Activated CD8-positive, alpha-beta T cell treated with anti-CD3 and anti-CD28 coated beads for 36 hours (primary cell): Measurements from ENCODE around the gene AADACL4. TPM values are rescaled to one million over a fixed set of nuclear protein-coding genes. Genes with fewer than 3 reads are reported as not detected.
"Not testable (repeated sequence)": the region's sequence is repeated elsewhere in the genome, so short reads cannot be mapped to it uniquely, and the experiment has no call there.

ENCODE experiments used
- ATAC-seq: fragments of 200-7000 bp; cut with Tn5 transposase; one replicate; pipeline ENCODE4 v1.10.0; 2021; ENCODE audit warnings: mild to moderate bottlenecking, moderate library complexity
- CTCF ChIA-PET: fragments of 350-600 bp; sonication (Branson Sonifier 250); formaldehyde crosslinking; loops from one replicate; lab custom pipeline; 2021; ENCODE audit warnings: antibody characterized with exemption; lab: Charles Lee
- POLR2A ChIA-PET: fragments of 350-600 bp; sonication (Branson Sonifier 250); formaldehyde crosslinking; loops from one replicate; lab custom pipeline; 2021; ENCODE audit warnings: antibody characterized with exemption; lab: Charles Lee
- DNase-seq: peaks from one replicate; pipeline ENCODE4 v3.0.0-alpha.2; 2020
- H3K27ac Mint-ChIP-seq: one replicate; pipeline ENCODE4 v1.8.0; 2021; ENCODE audit warnings: mild to moderate bottlenecking, mixed read lengths
- H3K27me3 Mint-ChIP-seq: one replicate; pipeline ENCODE4 v1.8.0; 2021; ENCODE audit warnings: mixed read lengths
- H3K36me3 Mint-ChIP-seq: one replicate; pipeline ENCODE4 v1.8.0; 2021; ENCODE audit warnings: low read depth, mixed read lengths
- H3K4me1 Mint-ChIP-seq: one replicate; pipeline ENCODE4 v1.8.0; 2021; ENCODE audit warnings: low read depth, mixed read lengths
- H3K4me3 Mint-ChIP-seq: one replicate; pipeline ENCODE4 v1.8.0; 2021; ENCODE audit warnings: mild to moderate bottlenecking, moderate library complexity, mixed read lengths
- H3K9me3 Mint-ChIP-seq: one replicate; pipeline ENCODE4 v1.8.0; 2021; ENCODE audit warnings: mixed read lengths
- intact Hi-C: fragments of 100-400 bp; cut with micrococcal nuclease; formaldehyde crosslinking; loops from one replicate; pipeline ENCODE4 v1.10.0; 2022
- total RNA-seq, 2 experiments: library from RNA; stranded (reverse); gene quantifications; one replicate each; pipeline ENCODE4 v1.2.3, GENCODE V29; 2021
- TF ChIP-seq, protein P1 (sequence below): fragments of 200-600 bp; IDR thresholded peaks from one replicate; pipeline ENCODE4 v1.8.0; 2022; ENCODE audit warnings: antibody characterized with exemption, mild to moderate bottlenecking

AADACL4 gene
- total RNA-seq, 2 experiments from 2014 or later, result not detected

DNA sequence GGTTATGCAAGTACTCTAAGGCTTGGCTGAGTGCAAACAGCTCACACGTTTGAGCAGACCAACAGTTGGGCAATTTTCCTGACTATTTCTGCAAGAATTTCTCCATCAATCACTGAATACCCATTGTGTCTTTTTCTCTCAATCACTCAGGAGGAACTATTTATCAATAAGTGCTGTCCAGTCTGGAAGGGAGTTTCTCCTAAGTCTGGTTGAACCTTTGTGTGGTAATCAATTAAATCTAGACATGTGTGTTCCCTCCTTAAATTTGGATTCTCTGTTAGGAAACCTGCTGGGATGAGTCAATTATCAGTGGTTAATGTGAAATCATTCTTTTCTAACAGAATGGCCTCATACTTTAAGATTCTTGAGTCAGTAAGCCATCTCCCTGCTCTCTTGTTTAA lies 65.2 kb downstream of the AADACL4 start:
- H3K27ac Mint-ChIP-seq, result no peak overlapping the region
- TF ChIP-seq, protein P1, sequence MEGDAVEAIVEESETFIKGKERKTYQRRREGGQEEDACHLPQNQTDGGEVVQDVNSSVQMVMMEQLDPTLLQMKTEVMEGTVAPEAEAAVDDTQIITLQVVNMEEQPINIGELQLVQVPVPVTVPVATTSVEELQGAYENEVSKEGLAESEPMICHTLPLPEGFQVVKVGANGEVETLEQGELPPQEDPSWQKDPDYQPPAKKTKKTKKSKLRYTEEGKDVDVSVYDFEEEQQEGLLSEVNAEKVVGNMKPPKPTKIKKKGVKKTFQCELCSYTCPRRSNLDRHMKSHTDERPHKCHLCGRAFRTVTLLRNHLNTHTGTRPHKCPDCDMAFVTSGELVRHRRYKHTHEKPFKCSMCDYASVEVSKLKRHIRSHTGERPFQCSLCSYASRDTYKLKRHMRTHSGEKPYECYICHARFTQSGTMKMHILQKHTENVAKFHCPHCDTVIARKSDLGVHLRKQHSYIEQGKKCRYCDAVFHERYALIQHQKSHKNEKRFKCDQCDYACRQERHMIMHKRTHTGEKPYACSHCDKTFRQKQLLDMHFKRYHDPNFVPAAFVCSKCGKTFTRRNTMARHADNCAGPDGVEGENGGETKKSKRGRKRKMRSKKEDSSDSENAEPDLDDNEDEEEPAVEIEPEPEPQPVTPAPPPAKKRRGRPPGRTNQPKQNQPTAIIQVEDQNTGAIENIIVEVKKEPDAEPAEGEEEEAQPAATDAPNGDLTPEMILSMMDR, result no peak
- ChIA-PET CTCF (no interaction called here), POLR2A (no interaction called here)
- intact Hi-C loops, result no loop called here
- ATAC-seq (no peak), DNase-seq (no peak)
- no peaks in the 10 kb centered on the region for H3K4me1 Mint-ChIP-seq
- H3K36me3 Mint-ChIP-seq, result no peaks in the 10 kb centered on the region
- peaks cover 5% of the 10 kb centered on the region for H3K27me3 Mint-ChIP-seq
- H3K9me3 Mint-ChIP-seq, result peaks cover under 1% of the 10 kb centered on the region
- H3K4me3 Mint-ChIP-seq, result no peak overlapping the region

DNA sequence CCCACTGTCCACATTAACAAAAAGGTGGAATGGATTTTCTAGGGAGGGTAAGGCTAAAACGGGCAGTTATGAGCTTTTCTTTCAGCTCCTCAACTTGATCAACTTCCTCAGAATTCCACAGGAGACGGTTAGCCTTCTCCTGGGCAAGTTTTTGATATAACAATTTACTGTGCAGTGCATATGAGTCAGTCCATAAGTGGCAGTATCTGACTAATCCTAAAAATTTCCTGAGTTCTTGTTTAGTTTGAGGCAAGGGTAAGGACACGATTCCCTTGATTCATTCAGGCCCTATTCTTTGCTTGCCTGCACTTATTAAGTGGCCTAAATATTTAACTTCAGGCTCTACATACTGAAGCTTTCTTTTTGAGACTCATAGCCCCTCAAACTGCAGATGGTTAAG lies 65.8 kb downstream of the AADACL4 start:
- intact Hi-C loops, result no loop called here
- no peaks in the 10 kb centered on the region for H3K36me3 Mint-ChIP-seq
- CTCF ChIA-PET, result no interaction called here
- H3K9me3 Mint-ChIP-seq, result no peaks in the 10 kb centered on the region
- TF ChIP-seq, protein P1, result no peak
- POLR2A ChIA-PET, result no interaction called here
- H3K27me3 Mint-ChIP-seq, result peaks cover 5% of the 10 kb centered on the region
- no peak overlapping the region for H3K27ac Mint-ChIP-seq
- DNase-seq, result no peak
- no peak overlapping the region for H3K4me3 Mint-ChIP-seq
- ATAC-seq, result no peak
- H3K4me1 Mint-ChIP-seq, result no peaks in the 10 kb centered on the region

DNA sequence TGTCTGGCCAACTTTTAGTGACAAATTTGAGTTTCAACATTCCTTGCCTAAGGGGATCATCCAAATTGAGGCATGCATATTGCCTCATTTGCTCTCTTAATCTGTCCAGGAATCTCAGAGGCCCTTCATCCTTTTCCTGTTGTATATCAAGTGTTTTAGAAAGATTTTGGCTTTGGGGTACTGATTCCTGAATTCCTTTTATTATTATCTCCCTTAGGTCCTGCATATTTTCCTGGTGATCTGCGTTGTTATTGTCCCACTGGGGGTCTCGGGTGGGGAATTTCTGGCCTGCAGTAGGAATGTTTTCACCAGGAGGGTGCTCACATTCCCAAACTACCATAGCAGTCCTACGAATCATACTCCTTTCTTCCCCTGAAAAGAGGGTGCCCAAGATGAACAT lies 67.7 kb downstream of the AADACL4 start:
- peaks cover 5% of the 10 kb centered on the region for H3K27me3 Mint-ChIP-seq
- ATAC-seq, result no peak
- H3K4me3 Mint-ChIP-seq, result no peak overlapping the region

DNA sequence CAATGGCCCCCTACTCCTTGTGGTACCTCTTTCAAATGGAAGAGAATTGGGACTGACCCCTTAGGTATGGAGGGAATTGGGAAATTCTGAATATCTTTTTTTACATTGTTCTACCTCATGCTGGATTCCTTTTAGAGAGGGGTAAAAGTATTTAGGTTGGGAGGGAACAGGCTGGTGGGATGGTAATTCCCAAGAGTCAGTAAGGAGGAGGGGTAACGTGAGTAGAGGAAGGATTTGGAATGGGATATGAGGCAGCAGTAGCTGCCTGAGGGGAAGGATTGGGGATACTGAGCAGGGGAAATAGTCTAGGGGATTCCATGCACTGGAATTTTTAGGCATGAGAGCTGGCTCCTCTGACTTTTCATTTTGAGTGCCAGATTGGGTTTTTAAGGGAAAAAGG lies 68.2 kb downstream of the AADACL4 start:
- Mint-ChIP-seq H3K4me3 (no peak overlapping the region), H3K27me3 (peaks cover 4% of the 10 kb centered on the region), H3K36me3 (no peaks in the 10 kb centered on the region), H3K27ac (no peak overlapping the region), H3K4me1 (no peaks in the 10 kb centered on the region), H3K9me3 (no peaks in the 10 kb centered on the region)
- ATAC-seq, result no peak
- no peak for DNase-seq
- intact Hi-C loops, result no loop called here
- ChIA-PET CTCF (no interaction called here), POLR2A (no interaction called here)
- TF ChIP-seq, protein P1, result no peak

More for the DNA sequence above, 67.7 kb downstream of the AADACL4 start:
- ChIA-PET CTCF (no interaction called here), POLR2A (no interaction called here)
- Mint-ChIP-seq H3K4me1 (no peaks in the 10 kb centered on the region), H3K27ac (no peak overlapping the region), H3K9me3 (no peaks in the 10 kb centered on the region), H3K36me3 (no peaks in the 10 kb centered on the region)
- intact Hi-C loops, result no loop called here
- TF ChIP-seq, protein P1, result no peak
- DNase-seq, result no peak

DNA sequence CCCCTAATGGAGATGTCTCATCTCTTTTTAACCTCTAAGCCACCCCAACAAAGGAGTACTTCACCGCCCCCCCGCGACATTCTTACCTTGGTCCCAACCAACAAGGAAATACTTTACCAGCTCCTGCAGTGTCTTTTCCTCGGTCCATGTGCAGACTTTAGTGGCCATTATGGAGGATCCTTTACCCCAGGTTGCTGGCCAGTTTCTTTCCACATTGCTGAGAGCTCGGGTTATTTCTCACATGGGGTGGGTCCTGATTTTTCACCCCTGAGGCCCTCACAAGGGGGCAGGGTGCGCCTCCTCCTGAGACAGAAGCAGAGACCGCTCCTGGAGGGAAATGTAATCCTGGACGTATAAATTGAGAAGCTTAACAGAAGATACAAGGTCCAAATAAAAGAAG lies 69.0 kb downstream of the AADACL4 start:
- H3K27me3 Mint-ChIP-seq, result peaks cover 3% of the 10 kb centered on the region

DNA sequence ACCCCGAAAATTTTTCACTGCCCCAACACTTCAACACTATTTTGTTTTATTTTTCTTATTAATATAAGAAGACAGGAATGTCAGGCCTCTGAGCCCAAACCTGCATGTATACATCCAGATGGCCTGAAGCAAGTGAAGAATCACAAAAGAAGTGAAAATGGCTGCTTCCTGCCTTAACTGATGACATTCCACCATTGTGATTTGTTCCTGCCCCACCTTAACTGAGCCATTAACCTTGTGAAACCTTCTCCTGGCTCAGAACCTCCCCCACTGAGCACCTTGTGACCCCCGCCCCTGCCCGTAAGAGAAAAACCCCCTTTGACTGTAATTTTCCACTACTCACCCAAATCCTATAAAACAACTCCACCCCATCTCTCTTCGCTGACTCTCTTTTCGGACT lies 69.8 kb downstream of the AADACL4 start:
- H3K9me3 Mint-ChIP-seq, H3K36me3 Mint-ChIP-seq, DNase-seq, H3K27ac Mint-ChIP-seq, H3K4me3 Mint-ChIP-seq, H3K27me3 Mint-ChIP-seq, ATAC-seq, intact Hi-C loops, H3K4me1 Mint-ChIP-seq, POLR2A ChIA-PET, CTCF ChIA-PET: not testable (repeated sequence)

More for the DNA sequence above, 69.0 kb downstream of the AADACL4 start:
- no peaks in the 10 kb centered on the region for H3K36me3 Mint-ChIP-seq
- DNase-seq (no peak), ATAC-seq (no peak)
- TF ChIP-seq, protein P1, result no peak
- H3K4me1 Mint-ChIP-seq, result no peaks in the 10 kb centered on the region
- POLR2A ChIA-PET, result interaction anchor here (0.7 kb wide), 1 partner anchor 20 kb away, joined by 3 read pairs; no protein-coding TSS in a partner anchor
- CTCF ChIA-PET, result no interaction called here
- no peak overlapping the region for H3K27ac Mint-ChIP-seq
- intact Hi-C loops, result no loop called here
- no peak overlapping the region for H3K4me3 Mint-ChIP-seq
- no peaks in the 10 kb centered on the region for H3K9me3 Mint-ChIP-seq
